HG02798 (cell line): ENCODE measurements around the gene SPRR2A.
"Not testable (repeated sequence)": the region's sequence is repeated elsewhere in the genome, so short reads cannot be mapped to it uniquely, and the experiment has no call there.

Experiments
- ATAC-seq: cut with Tn5 transposase; IDR thresholded peaks from one replicate; pipeline ENCODE4 v1.9.1; 2021; ENCODE audit warnings: mild to moderate bottlenecking; ENCODE audit not compliant: unreplicated experiment, poor library complexity

SPRR2A gene

DNA sequence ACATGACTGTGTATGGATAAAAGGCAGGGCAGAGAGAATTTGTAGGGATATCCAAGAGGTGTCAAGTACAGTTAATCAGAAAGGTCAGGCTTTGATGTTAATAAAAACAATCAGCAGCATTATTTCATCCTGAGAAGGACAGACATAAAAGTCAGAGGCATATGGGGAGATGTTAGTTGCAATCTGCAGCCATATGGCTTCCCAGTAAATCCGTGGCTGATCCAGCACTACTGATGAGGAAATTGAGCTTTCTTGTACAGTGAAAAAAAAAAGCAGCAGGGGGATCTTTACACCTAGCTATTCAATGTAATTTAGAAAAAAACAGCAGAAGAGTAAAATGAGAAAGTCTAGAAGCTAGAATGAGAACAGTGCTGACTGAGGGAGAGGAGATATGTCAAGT is 28.5 kb downstream of the SPRR2A start:
- no peak for ATAC-seq

DNA sequence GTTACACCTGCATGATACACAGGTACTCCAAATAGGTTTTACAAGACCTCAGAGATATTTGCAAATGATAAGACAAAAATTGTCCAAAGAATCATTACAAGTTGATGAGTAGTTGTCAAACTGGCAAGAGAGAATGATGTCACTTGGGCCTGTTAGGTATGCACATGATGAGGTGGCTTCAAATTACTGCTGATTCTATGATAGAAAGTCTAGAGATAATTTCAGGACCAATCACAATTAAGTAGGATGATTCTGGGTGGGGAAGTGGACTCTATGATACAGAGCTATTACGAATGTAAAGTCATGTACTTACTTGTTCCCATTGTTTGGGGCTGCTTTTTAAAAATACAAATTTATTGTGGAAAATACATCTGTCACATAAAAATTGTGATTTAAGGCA is 31.5 kb downstream of the SPRR2A start:
- no peak for ATAC-seq

DNA sequence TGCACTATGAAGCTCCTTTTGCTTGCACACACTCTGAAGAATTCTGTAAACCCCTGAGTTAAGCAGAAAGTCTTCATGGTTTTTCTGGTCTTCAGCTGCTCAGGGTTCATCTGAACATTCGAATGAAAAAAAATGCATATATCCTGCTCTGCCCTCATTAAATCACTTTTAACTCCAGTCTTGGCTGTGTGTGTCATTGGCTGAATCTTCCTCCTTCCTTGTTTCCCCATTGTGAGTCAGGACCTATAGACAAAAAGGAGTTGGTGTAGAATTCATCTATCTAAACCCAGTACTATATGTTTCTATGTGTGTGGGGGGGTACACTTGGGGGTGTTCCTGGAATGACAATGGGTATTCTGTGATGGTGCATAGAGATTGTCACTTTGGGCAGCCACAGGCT is 32.9 kb downstream of the SPRR2A start:
- ATAC-seq = no peak

DNA sequence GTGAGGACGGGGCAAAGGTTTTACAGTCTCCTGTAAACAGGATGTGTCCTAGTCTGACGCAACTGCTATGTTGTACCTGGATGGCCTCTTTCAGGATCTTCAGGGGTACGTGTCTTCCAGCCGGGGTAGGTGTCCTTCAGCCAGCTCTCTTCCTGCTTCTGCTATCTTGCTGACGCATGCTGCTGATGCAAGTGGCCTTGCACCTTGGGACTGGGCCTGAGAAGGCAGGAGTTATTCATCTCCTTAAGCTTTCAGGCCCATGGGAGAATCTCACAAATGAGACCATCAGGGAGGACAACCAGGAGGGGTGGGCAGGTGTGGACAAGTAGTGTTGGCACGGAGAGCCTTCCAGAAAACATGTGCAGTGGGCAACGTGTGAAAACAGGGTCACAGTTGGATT is 34.2 kb downstream of the SPRR2A start:
- ATAC-seq = no peak

DNA sequence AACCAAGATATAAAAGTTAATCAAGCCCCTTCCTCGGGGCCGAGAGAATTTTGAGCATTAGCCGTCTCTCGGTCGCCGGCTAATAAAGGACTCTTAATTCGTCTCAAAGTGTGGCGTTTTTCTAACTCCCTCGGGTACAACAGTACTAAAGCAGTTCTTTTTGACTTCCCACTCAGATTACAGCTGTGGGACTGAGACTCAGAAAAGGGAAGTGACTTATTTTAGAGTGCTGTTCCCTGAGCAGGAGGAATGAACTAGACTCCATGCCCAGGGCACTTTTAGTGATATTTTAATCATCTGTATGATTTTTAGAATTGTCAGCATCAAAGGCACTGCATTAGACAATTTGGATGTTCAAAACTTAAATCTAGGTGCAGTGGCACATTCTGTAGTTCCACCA is 35.0 kb downstream of the SPRR2A start:
- ATAC-seq = not testable (repeated sequence)

DNA sequence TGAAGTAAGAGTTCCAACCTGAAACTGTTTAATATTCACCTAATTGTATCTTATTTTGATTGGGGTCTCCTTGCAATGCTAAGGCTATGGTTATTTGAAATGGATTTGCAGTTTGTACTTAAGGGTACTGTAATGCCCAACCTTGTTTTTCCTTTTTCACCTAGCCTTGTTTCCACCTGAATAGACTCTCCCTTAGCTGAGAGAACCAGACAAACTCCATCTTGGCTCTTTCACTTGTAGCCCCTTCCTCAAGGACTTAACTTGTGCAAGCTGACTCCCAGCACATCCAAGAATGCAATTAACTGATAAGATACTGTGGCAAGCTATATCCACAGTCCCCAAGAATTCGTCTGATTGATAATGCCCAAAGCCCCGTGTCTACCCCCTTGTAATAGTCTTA is 35.5 kb downstream of the SPRR2A start:
- ATAC-seq = not testable (repeated sequence)

DNA sequence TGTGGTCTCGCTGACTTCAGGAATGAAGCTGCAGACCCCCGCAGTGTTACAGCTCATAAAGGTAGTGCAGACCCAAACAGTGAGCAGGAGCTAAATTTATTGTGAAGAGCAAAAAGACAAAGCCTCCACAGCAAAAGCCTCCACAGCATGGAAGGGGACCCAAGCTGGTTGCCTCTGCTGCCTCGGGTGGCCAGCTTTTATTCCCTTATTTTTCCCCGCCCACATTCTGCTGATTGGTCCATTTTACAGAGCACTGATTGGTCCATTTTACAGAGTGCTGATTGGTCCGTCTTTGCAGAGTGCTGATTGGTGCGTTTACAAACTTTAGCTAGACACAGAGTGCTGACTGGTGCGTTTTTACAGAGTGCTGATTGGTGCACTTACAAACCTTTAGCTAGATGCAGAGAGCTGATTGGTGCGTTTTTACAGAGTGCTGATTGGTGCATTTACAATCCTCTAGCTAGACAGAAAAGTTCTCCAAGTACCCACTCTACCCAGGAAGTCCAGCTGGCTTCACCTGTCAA is 46.0 kb downstream of the SPRR2A start:
- not testable (repeated sequence) for ATAC-seq
